Measurements from ENCODE around the gene PHACTR3.

Gene PHACTR3

DNA sequence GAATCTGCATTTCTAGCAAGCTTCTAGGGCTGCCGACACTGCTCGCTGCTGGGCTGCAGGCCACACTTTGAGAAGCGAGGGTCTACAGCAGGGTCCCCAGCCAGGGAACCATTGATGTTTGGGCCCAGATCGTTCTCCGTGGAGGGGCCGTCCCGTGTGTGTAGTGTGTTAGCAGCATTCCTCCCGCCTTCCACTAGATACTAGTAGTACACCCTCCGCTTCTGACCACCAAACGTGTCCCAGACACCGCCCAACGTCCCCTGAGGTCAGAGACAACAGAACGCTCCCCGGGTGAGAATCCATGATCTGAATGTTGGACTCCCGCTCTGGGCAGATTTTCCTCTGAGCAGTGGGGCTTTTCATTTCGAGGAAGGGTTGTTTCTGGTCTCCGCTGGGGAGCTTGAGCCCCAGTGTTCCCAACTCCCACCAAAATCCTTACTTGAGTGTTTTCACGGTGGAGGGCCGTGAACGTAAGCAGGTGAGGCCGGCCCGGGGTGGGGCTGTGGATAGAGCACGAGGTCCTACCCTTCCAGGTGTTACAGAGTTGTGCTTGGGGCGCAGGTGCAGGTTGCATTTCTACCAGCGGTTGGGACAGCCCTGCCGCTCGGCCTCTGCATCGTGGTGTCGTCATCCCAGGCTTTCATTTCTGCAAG lies 204.5 kb downstream of the PHACTR3 start:
- no peak for DNase-seq

DNA sequence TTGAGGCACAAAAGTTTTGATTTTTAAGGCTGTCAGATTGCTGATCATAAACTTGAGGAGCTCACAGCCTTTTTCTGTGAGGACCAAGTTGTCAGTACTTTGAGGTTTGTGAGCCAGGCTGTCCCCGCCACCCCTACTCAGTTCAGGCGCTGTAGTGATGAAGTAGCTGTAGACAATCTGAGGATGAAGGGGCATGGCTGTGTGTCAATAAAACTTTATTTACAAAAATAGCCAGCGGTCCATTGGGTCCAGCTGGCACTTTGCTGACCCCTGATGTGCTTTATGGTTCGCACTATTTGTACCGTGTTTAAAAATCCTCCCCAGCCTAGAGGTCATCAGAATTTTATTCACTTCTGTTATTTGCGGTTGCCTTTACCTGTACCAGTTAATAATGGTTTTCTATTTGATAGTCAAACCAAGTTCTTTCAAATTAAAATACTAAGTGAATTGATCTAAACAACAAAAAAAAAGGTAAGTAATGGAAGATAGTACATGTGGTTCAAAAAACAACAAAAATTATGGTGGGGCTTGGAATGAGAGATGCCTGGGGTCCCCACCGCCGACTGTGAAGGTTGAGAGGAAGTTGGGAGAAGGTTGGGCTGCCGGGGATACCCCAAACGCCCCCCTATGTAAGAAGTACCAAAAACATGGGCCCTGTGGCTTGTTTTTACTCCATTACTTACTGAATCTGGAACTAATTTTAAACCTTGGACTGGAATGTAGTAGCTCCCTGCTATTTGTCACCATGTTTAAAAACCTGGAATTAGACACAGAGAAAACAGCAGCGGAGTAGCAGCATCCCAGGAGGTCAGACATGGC lies 205.5 kb downstream of the PHACTR3 start:
- DNase-seq, result no peak

DNA sequence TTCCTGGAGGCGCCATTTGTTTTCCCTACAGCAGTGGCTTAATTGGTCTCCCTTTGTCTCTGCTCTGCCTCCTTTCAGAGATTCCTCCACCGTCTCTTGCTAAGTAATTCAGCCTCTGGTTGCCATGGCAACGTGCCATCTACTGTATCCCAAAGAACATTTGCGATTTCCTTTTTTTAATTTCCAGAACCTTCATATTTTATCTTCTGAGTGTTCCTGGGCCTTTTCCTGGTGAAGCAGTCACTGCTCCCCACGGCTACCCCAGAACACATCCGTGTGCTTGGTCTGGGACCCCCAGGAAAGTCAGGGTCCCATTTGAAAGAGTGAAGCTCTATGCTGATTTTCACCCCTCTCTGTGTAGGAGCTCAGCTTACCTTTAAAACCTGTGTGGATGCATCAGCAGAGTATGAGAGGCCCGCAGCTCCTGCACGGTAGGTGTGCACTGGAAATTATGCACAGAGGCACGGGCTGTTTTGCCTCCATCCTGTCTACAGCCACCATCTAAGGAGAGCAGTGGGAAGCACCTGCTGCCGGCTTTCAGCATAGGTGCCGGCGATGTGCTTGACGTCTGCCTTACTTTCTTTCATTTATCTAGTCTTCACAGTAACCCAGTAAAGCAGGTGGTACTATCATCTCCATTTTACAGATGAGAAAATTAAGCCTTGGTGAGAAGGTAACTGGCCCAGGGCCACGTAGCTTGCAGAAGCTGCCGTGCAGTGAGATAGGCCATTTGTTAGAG lies 206.3 kb downstream of the PHACTR3 start:
- DNase-seq, result no peak

DNA sequence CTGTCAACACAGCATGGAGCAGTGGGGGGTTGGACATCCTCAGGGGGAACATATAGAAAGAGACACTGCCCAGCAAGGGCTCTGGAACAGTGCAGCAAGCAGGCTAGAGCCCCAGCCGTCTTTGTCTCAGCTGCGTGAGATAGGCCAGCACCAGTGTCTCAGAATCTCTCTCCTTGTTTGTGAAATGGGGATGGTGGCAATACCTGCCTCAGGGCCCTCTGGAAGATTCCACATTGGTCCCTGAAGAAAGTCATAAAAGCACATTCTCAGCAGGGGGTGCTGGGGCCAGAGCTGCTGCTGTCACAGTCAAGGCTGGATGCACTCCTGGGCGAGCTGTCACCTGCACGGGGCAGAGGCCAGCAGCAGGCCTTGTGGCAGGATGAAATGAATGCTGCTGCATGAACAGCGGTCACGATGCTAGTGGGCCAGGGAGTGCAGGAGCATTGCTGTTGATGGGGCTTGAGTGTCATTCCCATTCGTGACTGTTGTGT lies 207.4 kb downstream of the PHACTR3 start:
- no peak for DNase-seq

GRCh38 chr20:59812286-59813125 lies 208.2 kb downstream of the PHACTR3 start:
- no peak for DNase-seq

DNA sequence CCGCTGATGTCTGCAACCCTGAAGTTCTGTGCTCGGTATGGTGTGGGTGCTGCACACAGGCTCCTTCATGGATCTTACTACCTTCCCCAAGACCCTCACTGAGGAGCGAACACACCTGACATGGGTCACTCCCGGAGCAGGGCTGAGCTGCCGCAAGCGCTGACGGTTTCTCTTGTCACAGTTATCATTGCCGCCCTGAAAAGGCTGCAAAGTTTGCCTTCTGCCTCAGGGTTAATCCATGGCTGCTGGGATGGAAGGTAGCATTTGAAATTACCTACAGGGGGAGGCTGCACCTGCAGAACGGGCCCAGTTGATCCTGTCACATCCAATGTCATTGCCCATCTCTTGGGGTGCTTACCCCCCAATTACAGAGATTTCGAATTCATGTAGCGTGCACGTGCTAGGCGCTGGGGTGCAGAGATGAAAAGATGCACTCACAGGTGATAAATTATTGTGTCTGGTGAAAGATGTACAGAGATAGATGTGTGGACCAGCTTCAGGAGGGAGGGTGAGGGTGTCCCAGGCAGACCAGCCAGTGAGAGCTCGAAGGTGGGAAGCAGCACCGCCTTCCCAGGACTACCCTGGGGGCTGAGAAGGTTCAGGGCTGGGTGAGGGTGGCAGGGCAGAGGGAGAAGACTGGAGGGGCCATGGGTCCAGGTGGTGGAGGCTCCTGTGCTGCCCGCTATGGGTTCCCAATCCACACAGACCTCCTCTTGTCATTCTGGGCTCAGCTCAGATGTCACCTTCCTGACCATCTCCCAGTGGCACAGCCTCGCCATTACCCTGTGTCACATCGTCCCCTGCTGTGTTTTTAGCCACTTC lies 209.0 kb downstream of the PHACTR3 start:
- DNase-seq, result no peak

DNA sequence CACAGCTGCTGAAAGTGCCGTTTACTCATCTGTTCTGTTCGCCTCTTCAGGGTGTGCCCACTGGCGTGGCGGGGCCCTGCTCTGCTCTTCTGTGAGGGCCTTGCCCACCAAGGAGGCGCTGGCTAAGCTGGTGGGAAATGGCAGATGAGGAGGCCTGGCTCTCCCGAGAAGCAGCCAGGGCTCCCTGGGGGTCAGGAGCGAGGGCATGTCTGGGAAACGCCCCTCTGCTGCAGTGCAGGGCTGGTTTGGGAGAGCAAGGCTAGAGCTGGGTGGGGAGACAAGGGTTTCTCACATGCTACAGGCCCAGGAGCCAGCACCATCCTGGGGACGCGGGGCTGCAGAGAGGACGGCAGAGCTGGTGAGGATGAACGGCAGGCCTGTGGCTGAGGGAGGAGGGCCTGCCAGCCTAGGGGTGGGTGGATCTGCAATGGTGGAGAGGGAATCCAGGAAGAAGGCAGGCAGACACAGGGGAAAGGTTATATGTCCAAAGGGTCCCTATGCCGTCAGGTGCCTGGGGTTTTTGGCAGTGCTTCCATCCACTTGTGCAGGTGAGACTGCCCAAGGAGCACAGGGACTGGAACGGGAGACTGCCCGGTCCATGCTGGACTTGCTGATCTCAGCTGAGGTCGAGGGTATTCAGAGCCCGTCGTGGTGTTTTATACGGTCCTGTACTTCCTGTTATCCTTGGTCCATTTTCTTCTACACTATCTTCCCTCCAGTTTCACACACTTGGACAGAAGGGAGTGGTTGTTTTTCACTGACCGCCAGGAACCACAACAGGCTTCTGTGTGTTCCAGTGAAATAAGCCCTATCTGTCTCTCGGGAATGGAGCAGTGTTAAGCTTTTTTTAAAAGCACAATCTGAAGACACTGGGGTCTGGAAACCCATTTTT lies 209.9 kb downstream of the PHACTR3 start:
- DNase-seq, result no peak

- no peak for DNase-seq
These were observed 210.6 kb downstream of the PHACTR3 start for GRCh38 chr20:59814840-59815340.

- DNase-seq, result no peak
These were observed 211.9 kb downstream of the PHACTR3 start for GRCh38 chr20:59816146-59816738.

GRCh38 chr20:59817406-59817805 lies 213.1 kb downstream of the PHACTR3 start:
- no peak for DNase-seq

DNA sequence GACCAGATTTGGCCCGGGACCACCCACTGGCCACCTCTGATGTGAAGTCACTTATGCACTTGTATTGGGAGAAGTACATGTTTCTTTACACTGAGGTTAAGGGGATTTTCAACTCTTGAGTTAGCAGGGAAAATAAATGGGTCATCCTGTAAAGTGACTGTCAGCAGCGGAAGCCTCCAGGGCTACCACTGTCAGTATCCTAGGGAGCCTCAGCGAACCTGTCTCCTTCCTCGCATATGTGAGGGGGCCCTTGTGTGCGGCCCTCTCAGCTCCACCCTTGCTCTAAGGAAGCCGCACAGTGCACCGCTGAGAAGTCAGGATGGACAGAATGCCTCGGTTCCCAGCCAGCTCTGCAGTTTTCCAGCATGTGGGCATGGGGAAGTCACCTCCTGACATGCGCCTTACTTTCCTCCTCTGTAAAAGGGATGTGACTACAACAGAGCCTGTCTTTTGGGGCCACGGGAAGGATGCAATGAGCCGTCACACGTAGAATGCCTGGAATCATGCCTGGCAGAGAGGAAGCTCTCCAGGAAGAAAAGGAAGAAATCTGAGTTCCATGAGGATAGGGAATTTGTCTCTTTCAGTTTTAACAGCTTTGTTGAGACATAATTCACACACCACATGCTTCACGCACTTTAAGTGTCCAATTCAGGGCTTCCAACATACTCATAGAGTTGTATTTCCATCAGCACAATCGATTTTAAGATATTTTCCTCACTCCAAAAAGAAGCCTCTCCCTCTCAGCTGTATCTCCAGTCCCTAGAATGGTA lies 213.7 kb downstream of the PHACTR3 start:
- no peak for DNase-seq

DNA sequence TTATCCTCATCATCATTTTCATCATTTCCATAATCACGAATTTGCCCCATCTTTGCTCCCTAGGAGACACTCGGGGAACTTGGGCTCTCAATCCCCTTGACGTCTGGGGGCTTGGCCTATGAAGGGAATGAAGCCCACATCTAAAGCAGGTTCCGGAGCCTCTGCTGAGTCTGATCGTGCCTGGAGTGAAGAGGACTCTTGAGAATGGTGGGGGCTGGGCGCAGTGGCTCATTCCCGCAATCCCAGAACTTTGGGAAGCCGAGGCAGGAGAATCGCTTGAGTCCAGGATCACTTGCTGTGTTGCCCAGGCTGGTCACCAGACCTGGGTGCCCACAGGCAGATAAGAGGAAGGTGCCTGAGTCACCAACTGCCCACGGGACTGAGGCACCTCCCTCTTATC lies 214.6 kb downstream of the PHACTR3 start:
- DNase-seq, result no peak

DNA sequence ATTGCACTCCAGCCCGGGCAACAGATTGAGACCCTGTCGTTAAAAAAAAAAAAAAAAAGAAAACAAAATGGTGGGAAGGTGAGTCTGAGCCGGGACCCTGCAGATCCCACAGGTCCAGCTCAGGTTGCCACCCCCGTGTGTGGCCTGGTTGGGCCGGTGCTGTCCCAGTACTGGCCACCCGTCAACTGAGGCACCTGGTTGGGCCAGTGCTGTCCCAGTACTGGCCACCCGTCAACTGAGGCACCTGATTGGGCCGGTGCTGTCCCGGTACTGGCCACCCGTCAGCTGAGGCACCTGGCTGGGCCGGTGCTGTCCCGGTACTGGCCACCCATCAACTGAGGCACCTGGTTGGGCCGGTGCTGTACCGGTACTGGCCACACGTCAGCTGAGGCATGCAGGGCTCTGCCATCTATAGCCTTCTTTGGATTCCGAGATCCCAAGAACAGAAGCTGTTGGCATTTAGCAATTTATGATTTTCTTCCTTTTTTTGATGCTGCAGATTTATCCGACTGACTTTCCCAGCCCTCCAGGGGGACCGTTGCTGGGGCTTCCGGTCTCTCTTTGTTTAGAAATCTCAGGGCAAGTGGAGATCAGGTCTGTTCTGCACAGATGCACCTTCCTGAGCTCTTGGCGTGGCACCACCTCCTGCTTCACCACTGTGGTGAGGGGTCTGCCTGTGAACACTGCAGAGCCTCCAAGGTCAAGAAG lies 215.3 kb downstream of the PHACTR3 start:
- DNase-seq, result no peak

- no peak for DNase-seq
These were observed 216.1 kb downstream of the PHACTR3 start for GRCh38 chr20:59820204-59821041.

- no peak for DNase-seq
These were observed 216.9 kb downstream of the PHACTR3 start for GRCh38 chr20:59821201-59821600.

DNA sequence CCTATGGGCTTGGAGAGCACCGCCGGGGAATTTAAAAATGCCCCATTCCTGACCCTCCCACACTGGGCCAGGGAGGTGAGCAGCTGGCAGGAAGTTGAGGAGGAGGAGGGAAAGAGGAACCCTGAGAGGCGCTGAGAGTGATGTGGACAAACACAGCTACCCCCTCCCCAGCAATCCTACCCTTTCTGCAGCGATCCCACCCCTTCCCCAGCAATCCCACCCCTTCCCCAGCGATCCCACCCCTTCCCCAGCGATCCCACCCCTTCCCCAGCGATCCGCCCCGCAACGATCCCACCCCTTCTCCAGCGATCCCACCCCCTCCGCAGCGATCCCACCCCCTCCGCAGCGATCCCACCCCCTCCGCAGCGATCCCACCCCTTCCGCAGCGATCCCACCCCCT lies 217.4 kb downstream of the PHACTR3 start:
- no peak for DNase-seq

- no peak for DNase-seq
These were observed 218.1 kb downstream of the PHACTR3 start for GRCh38 chr20:59822291-59823029.
